AG08396 (cell line): ENCODE results near the gene CADPS.

Experiments
- DNase-seq: peaks from one replicate; pipeline ENCODE4 v3.0.0; 2012; ENCODE audit warnings: low spot score, mixed read lengths

Gene CADPS

DNA sequence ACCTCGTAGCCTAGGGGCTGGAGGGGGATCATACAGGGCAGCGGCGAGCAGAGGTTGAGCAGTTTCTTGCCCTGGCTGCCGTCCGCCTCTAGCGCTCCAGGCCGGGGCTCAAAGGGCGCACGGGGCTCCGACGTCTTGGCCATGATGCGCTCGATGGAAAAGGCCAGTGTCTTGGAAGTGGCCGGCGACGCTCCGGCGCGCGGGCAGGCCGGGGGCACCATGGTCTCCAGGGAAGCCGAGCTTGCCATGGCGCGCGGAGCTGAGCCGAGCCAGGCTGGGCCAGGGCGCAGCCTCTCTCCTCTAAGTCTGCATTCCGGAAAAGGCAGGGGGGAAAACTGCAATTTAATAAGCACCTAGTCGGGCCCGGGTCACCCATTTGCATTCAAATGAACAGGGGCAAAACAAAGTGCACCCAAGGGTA, 502.6 kb downstream of the CADPS start:
- DNase-seq: no peak

DNA sequence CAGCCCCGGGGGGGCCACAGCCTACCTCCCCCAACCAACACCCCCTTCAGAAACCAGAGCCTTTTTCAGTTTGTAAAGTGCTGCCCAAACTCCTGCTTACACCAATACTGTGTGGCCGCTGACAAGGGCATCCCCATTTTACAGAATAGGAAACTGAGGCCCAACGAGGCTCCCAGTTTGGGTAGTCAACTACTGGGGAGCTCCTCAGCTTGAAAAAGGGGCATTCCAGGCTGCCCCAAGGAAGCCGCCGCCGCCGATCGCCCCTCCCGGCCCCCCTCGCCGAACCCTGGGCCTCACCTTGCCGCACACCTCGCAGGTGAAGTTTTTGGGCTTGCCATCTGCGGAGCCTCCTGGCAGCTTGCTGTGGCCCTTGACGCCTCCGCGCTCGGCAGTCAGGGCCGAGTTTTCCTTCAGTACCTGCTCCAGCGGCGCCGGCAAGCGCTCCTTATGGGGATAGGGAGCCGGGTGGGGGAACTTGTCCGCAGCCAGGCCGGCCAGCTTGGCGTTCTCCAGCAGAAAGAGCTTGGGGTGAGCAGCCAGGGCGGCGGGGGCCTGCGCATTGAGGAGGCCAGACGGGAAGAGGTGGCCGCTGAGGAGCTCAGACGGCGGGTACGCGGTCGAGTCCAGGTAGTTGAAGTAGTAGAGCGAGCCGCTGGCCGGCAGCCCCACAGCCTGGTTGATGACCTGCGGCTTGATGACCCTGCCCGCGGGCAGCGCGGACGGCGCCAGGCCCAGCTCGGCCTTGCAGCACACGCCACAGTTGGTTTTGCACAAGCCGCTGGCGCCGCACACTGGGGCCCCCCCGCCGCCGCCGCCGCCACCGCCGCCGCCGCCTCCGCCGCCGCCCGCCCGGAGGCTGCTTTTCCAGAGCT, 503.3 kb downstream of the CADPS start:
- DNase-seq: no peak

DNA sequence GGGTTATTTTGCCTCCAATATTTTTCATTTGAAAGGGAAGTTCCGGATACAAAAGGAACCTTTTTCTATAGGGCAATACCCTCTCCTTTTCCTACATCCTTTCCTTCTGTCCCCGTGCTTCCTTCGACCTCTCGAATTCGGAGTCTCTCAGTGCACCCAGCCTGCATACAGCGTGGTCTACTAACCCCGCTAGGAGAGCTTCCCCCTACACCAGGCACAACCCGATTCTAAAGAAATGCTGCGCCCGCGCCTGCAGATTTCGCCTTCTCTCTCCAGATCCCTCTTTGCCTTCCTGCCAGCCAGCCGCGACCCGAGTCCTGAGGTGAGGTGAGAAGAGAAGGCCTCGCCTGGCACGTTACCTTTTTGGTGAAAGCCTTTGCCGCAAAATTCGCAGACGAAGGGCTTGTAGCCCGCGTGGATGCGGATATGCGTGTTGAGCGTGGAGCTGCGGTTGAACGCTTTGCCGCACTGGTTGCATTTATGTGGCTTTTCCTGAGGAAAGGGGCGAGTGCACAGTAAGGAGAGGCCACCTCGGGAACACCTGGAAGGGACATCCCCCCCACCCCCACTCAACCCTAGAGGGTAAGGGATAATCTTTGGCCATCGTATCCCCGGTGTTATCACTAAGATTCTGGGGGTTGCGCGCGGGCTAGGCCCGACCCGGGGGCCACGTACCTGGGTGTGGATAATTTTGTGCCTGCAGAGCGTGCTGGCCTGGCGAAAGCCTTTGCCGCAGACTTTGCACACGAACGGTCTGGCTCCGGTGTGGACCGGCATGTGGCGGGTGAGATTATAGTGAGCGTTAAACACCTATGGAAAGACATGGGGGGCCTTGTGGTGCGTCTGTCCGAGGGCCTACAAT, 504.1 kb downstream of the CADPS start:
- DNase-seq: no peak

DNA sequence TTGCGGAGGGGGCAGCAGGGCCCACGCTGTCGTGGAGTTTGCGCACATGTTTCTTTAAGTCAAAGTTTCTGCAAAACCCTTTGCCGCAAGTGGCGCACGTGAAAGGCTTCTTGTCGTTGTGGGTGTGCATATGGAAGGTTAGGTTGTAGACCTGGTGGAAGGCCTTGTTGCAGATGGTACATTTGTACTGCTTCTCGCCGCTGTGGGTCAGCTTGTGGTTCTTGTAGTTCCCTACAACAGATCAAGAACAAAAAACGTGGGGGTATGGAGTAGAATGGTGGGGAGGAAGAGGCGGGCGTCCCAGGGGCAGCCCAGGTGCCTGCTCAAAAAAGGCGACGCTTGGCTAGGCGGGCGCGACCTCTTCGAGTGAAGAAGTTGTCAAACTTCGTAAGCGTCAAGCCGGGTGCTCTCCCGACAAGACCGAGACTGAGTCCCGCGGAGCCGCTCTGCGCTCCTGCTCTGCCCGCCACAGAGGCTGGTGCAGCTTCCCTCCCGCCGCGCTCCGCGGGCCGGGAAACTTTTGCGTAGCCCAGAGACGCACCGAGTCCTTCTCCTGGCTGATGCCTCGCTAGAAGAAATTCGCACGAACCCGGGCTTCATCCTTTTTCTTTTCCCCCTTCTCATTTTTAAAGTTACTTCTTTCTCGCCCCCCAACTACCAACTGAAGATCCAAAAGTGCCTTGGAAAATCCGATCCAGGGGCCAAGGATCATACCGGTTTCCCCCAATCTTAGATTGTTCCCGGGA, 504.9 kb downstream of the CADPS start:
- no peak for DNase-seq

DNA sequence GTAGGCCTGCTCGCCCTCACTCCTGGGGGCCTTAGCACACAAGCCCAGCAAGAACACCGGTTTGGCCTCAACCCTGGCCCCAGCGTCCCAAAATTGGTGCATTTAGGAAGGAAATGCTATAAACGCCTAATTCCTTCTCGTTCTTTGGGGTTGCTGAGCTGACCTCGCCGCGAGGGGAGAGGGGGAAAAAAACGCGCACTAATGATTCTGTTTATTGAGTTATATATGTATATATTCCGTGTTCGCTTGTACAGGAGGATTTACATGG, 505.8 kb downstream of the CADPS start:
- no peak for DNase-seq

DNA sequence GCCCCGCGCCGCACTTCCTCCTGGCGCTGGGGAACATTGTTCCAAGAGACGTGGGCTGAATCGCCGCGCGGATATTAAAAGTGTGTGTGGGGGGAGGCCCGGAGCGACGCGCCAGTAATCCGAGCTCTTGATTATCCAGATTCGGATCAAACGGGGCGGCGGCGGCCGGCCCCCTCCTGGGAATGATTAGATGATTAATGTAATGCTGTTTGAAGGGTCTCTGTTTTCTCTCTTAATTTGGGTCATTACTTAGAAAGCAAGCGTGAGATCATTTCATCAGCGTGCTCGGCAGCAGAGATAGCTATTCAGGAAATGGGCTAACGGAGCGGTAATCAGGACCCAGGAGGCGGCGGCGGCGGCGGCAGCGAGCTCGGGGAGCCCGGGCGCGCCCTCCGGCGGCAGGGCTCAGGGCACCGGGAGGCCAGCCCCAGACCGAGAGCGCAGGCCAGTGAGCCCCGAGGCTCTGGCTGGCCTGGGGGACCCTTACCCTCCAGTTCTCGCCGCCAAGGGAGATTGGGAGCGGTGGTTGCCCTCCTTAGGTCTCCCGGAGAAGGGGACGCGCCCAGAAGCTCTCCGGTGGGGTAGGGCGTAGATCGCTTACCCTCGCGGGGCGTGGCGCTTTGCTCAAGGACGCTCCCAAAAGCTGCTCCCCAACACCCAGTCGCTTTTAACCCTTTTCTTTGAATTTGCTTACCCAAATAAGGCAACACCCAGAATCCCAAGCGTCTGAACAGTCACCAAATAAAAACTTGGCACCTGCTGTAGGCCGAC, 506.3 kb downstream of the CADPS start:
- no peak for DNase-seq

DNA sequence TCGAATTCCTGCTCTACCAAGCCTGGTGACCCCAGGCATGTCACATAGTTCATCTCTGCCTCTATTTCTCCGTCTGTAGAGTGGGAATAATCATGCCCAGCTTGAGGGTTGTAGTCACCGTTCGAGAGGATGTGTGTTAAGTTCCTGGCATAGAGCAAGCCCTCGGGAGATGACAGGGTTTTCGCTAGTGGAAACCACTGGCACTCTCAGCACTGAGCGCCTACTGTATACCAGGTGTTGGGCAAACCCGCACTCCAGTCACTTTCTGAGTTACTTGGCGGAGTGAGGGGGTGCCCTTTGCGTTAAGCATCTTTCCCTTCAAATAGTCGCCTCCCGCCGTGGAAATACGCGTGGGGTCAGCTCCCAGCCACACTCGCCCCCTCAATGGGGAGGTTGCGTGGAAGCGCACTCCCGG, 506.9 kb downstream of the CADPS start:
- no peak for DNase-seq

DNA sequence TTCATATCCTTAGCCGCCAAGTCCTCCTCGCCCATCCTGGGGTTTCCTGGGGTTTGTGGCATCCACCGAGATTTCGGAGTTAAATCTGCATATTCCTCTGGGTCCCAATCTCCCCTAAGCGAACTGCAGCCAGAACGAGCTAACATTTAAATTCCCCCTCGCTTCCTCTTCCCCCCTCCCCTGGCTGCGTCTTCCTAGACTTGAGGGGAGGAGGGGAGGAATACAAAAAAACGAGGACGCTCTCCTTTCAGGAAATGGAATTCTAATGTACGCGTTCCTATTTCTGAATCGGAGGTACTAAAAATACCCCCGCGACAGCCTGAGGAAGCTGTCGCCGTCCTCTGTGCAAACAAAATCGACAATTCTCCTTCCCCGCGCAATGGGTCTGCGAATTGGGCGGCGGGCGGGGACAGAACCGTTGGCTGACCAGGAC, 507.4 kb downstream of the CADPS start:
- DNase-seq: no peak

DNA sequence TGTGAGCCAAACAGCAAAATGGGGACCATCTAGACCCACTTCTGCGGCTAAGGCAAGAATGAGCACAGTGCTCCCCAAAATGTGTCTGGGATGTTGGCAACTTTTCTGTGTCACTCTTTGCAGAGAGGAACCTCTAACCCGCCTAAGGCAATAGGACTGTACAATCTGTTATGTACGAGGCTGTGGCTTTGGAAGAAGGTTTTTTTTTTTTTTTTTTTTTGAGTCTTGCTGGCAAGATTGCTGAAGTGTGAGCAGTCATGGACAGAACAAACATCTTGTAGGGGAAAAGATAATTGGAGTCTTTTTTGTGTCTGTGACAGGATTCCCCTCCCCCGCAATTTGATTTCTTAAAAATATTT, 509.1 kb downstream of the CADPS start:
- DNase-seq: no peak

DNA sequence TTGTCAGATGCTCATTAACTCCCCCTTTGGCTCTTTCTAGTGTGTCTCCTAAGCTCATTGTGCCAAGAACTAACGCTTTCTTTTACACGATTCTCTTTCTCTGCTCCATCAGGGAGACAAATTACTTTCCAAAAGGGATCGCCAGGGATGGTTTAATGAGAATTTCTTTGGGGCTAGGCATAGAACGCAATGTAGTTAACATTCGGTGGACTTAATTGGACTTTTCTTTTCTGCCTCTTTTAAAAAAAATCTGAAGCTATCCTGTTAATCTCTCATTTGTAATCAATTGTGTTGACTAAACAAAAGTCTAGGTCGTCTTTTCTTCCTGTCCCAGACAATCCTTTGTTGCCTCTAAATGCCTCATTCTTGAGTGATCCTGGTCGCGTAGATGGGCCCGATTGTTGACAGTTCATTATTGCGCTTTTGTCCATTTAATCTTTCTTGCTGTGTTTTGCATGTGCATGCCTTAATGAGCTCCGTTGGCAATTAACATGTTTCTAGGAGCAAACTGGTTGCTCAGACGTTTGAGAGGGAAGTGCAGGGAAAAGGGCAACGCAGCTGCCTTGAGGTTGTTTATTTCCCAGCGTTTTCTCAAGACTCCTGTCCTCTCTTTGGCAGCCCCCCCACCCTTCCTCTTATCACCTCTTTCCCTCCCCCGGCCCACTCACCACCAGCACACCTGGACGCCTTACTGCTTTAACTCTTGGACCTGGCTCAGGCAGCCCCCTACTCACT, 509.7 kb downstream of the CADPS start:
- no peak for DNase-seq

DNA sequence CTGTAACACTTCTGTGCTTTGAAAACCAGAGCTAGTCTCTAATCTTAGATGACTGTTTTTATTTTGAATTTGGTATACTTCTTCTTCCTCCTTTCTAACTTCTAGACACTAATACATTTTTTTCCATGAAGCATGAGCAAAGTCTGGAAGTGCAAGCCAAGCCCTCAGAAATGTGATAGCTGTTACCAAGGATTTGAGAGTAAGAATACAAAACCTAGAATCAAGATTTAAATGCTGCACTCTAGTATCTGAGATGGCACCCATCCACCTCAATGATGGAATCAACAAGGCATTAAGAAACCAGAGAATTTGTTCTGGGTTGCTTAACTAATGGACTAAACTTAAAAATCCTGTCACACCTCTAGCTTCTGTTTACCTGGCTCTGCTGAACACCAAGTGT, 511.0 kb downstream of the CADPS start:
- DNase-seq: no peak

DNA sequence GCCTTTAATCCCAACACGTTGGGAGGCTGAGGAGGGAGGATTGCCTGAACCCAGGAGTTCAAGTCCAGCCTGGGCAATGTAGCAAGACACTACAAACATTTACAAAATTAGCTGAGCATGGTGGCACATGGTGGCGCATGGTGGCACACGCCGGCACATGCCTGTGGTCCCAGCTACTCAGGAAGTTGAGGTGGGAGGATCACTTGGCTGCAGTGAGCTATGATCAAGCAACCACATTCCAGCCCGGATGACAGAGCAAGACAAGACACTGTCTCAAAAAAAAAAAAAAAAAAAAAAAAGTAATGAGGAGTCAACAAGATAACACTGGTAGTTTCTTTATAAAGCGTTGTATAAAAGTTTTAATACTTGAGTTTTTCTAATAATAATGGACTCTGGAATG, 511.9 kb downstream of the CADPS start:
- DNase-seq: no peak

DNA sequence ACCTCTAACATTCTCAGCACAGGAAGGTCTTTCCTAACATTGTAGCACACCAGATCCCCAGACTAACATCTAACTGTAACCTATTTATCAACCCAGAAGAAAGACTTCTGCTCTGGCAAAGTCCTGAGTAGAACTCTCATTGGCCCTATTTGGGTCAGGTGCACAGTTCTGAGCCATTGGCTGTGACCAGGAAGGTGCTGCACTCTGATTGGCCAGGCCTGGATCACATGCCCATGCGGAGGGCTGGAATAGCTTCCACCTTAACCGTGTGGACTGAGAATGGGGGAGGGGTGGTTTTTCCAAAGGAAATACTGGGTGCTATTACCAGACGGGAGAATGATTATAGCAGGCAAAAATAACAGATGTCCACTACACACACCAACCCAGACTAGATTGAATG, 513.4 kb downstream of the CADPS start:
- no peak for DNase-seq

DNA sequence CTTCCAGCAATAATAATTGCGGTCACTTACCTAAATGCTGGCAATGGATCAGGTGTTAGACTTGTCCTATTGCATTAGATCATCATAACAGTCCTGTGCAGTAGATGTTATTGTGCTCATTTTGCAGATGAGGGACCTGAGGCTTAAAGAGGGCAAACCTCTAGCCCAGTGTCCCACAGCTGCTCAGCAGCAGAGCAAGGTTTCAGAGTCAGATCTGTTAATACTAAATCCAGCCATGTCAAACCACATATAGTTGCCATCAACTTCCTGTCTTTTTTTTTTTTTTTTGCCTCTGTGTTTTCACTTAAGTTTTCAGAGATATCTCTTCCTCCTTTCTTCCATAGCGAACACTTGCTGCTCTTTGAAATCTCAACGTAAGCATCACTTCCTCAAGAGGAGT, 514.0 kb downstream of the CADPS start:
- no peak for DNase-seq

DNA sequence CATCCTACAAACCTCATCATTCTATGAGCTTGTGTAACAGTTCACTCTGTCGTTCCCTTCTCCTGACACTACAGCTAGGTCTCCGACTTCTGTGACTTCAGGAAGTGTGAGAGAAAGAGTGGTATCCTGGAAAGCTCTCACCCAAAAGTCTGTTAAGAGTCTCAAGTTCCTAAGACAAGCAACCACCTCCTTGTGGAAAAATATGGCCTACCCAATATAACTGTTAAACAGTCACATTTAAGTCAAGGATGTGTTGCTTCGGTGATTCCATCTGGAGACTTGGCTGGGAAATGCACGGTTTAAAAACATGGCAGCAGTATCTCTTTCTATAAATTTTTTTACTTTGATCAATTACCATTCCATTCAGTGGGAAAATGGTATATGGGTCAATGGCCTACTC, 515.7 kb downstream of the CADPS start:
- no peak for DNase-seq

DNA sequence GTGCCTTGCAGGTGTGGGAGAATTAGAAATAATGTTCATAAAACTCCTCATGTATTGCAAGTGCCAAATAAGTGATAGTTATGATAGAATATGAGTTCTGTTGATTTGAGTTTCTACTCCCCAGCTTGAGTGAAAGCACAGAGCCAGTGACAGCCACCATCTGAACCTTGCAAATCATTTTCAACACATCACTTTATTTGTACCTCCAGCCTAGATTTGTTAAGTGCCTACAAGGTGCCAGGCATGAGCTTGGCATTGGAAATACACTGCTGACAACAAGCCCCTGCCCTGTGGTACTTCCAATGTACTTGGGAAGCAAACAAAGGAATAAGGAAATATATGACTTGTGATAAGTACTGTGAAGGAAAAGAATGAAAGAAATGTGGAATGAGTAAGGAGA, 518.9 kb downstream of the CADPS start:
- DNase-seq: no peak

DNA sequence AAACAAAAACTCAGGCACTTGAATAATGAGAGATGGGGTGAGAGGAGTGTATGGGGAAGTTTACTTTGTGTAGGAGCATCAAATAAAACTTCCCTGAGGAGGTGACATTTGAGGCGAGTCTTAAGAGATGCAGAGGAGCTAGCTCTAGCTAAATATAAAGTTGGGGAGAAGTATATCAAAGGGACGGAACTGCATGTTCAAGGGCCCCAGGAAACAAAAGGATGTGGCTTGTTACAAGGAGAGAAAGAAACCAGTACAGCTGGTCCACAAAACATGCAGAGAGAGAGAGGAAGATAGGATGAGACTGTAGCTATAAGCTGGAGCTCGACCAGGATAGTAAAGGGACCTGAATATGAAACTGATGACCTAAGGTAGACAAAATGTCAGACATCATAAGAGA, 519.5 kb downstream of the CADPS start:
- DNase-seq: no peak
